GM12864 (cell line): ENCODE measurements around the gene TNPO2.

Experiments
- DNase-seq: peaks from one replicate; pipeline ENCODE4 v3.0.0-alpha.2; 2011; ENCODE audit warnings: low read depth
- H3K4me3 ChIP-seq: 2 replicates; pipeline ENCODE4 v1.5.1; 2011; ENCODE audit warnings: mild to moderate bottlenecking, low read depth, low read length, control low read depth
- CTCF ChIP-seq: IDR thresholded peaks from 2 replicates; pipeline ENCODE4 v1.5.1; 2011; ENCODE audit warnings: low read depth, mild to moderate bottlenecking, moderate library complexity, low read length, control low read depth, inconsistent platforms; ENCODE audit errors: missing control alignments

Gene TNPO2

GRCh38 chr19:12657966-12658365 is 65.8 kb downstream of the TNPO2 start:
- no peak for TF ChIP-seq CTCF
- H3K4me3 ChIP-seq: no peak overlapping the region
- DNase-seq: no peak

- TF ChIP-seq CTCF: no peak
- DNase-seq: no peak
- H3K4me3 ChIP-seq: no peak overlapping the region
Observed at GRCh38 chr19:12656899-12657571, 66.7 kb downstream of the TNPO2 start.

DNA sequence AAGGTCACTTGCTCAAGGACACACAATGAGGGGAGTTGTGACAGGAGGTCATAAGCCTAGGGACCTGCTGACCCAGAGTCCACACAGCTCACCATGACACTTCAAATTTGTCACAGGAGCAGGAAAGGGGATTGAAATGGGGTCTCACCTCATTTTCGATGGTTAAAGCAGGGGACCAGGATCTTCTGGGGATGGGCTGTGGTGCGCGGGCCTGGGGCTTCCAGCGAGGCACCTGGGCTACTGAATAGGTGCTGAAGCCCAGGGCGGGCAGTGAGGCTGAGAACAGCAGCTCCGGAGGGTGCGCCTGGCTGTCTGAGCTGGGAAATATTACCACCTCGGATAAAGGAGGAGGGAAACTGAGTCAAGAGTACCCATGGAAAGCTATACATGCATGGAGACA is 68.2 kb downstream of the TNPO2 start:
- no peak overlapping the region for H3K4me3 ChIP-seq
- no peak for TF ChIP-seq CTCF
- no peak for DNase-seq

DNA sequence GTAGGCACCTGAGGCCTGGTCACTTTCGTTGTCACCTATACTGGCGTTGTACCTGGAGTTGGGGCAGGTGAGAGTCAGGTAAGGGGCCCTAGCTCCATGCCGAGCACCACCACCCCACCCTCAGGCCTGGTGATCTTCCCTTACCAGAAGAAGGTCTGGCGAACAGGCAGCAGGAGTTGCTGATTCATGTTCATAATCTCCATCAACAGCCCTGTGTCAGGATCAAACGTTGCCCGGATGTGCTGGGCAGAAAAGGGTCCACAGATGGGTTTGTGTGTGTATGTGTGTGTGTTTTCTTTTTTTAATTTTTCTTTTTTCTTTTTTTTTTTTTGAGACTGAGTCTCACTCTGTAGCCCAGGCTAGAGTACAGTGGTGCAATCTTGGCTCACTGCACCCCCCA is 71.5 kb downstream of the TNPO2 start:
- TF ChIP-seq CTCF: no peak

GRCh38 chr19:12649941-12650340 is 73.8 kb downstream of the TNPO2 start:
- no peak overlapping the region for H3K4me3 ChIP-seq
- TF ChIP-seq CTCF: no peak
- DNase-seq: no peak

More for the DNA sequence above, 71.5 kb downstream of the TNPO2 start:
- no peak overlapping the region for H3K4me3 ChIP-seq
- no peak for DNase-seq
